KMS-11 (cell line): ENCODE measurements around the gene ZNF699.
"Not testable (repeated sequence)": the region's sequence is repeated elsewhere in the genome, so short reads cannot be mapped to it uniquely, and the experiment has no call there.

Experiments used
- H2AFZ ChIP-seq: fragments of 200-600 bp; sonication (generic); 2 replicates; pipeline ENCODE4 v1.6.1; 2016; ENCODE audit warnings: antibody characterized with exemption, mixed run types, low read depth
- H3K27ac ChIP-seq: fragments of 200-600 bp; sonication (generic); 2 replicates; pipeline ENCODE4 v1.6.1; 2016; ENCODE audit warnings: mild to moderate bottlenecking, mixed run types
- H3K27me3 ChIP-seq: fragments of 200-600 bp; sonication (generic); 2 replicates; pipeline ENCODE4 v1.6.1; 2017; ENCODE audit warnings: mild to moderate bottlenecking, low read depth, mixed run types, moderate library complexity; ENCODE audit not compliant: insufficient read depth
- H3K36me3 ChIP-seq: fragments of 200-600 bp; sonication (generic); 2 replicates; pipeline ENCODE4 v1.6.1; 2017; ENCODE audit warnings: mild to moderate bottlenecking, mixed run types; ENCODE audit not compliant: insufficient read depth
- H3K4me1 ChIP-seq: fragments of 200-600 bp; sonication (generic); 2 replicates; pipeline ENCODE4 v1.6.1; 2016; ENCODE audit warnings: mild to moderate bottlenecking, low read depth, mixed run types; ENCODE audit not compliant: poor library complexity, severe bottlenecking
- H3K4me2 ChIP-seq: fragments of 200-600 bp; sonication (generic); 2 replicates; pipeline ENCODE4 v1.7.0; 2016; ENCODE audit warnings: mild to moderate bottlenecking, mixed run types
- H3K4me3 ChIP-seq: fragments of 200-600 bp; sonication (generic); IDR thresholded peaks from 2 replicates; pipeline ENCODE4 v1.6.1; 2017; ENCODE audit warnings: low read depth, low read length, mixed read lengths; ENCODE audit not compliant: insufficient read depth
- H3K79me2 ChIP-seq: fragments of 200-600 bp; sonication (generic); 2 replicates; pipeline ENCODE4 v1.6.1; 2016; ENCODE audit warnings: low read depth, mixed run types; ENCODE audit not compliant: insufficient read depth
- H3K9ac ChIP-seq: fragments of 200-600 bp; sonication (generic); 2 replicates; pipeline ENCODE4 v1.6.1; 2016; ENCODE audit warnings: mild to moderate bottlenecking, mixed run types
- H4K20me1 ChIP-seq: fragments of 200-600 bp; sonication (generic); 2 replicates; pipeline ENCODE4 v1.6.1; 2016; ENCODE audit warnings: mild to moderate bottlenecking, mixed run types; ENCODE audit not compliant: insufficient read depth
- CTCF ChIP-seq: fragments of 200-600 bp; sonication (generic); conservative IDR thresholded peaks from 2 replicates; pipeline ENCODE4 v1.6.1; 2017; ENCODE audit warnings: low read depth, mild to moderate bottlenecking, antibody characterized with exemption, low read length, moderate library complexity, mixed read lengths

The ZNF699 gene

GRCh38 chr19:9306443-9306842, 3.2 kb downstream of the ZNF699 start:
- no peak for TF ChIP-seq CTCF
- H3K4me3 ChIP-seq = no peak overlapping the region
- H3K9ac ChIP-seq = no peak overlapping the region
- no peak overlapping the region for H2AFZ ChIP-seq
- no peak overlapping the region for H3K4me2 ChIP-seq
- H3K27ac ChIP-seq = no peak overlapping the region
- H4K20me1 ChIP-seq = no peaks in the 10 kb centered on the region
- H3K27me3 ChIP-seq = no peaks in the 10 kb centered on the region
- H3K36me3 ChIP-seq = no peaks in the 10 kb centered on the region
- peaks cover 16% of the 10 kb centered on the region for H3K4me1 ChIP-seq
- H3K79me2 ChIP-seq = no peaks in the 10 kb centered on the region

GRCh38 chr19:9296336-9296735, 13.3 kb downstream of the ZNF699 start:
- no peak overlapping the region for H3K4me3 ChIP-seq
- H3K4me1 ChIP-seq = no peaks in the 10 kb centered on the region
- no peaks in the 10 kb centered on the region for H3K36me3 ChIP-seq
- H3K9ac ChIP-seq = no peak overlapping the region
- H3K27me3 ChIP-seq = no peaks in the 10 kb centered on the region
- H3K4me2 ChIP-seq = no peak overlapping the region
- no peak overlapping the region for H3K27ac ChIP-seq
- no peaks in the 10 kb centered on the region for H4K20me1 ChIP-seq
- H2AFZ ChIP-seq = no peak overlapping the region
- no peaks in the 10 kb centered on the region for H3K79me2 ChIP-seq
- no peak for TF ChIP-seq CTCF

DNA sequence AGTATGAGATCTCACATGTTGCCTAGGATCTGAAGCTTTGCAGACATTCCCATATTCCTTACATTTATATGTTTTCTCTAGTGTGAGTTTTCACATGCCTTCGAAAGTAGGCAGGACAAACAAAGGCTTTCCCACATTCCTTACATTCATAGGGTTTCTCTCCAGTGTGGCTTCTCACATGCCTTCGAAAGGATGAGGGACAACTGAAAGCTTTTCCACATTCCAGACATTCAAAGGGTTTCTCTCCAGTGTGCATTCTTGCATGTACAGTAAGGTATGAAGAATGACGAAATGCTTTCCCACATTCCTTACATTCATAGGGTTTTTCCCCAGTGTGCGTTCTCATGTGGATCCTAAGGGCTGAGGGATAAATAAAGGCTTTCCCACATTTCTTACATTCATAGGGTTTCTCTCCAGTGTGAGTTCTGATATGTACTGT, 14.2 kb downstream of the ZNF699 start:
- no peaks in the 10 kb centered on the region for H3K79me2 ChIP-seq
- H3K36me3 ChIP-seq = no peaks in the 10 kb centered on the region
- H4K20me1 ChIP-seq = no peaks in the 10 kb centered on the region
- TF ChIP-seq CTCF = no peak
- H3K9ac ChIP-seq = no peak overlapping the region
- no peak overlapping the region for H3K4me2 ChIP-seq
- H3K4me1 ChIP-seq = no peaks in the 10 kb centered on the region
- no peak overlapping the region for H3K27ac ChIP-seq
- no peaks in the 10 kb centered on the region for H3K27me3 ChIP-seq
- H2AFZ ChIP-seq = no peak overlapping the region
- H3K4me3 ChIP-seq = no peak overlapping the region

GRCh38 chr19:9289231-9289884, 20.3 kb downstream of the ZNF699 start:
- H3K4me1 ChIP-seq = no peaks in the 10 kb centered on the region
- no peaks in the 10 kb centered on the region for H4K20me1 ChIP-seq
- H3K79me2 ChIP-seq = no peaks in the 10 kb centered on the region
- no peak overlapping the region for H2AFZ ChIP-seq
- H3K4me3 ChIP-seq = no peak overlapping the region
- no peak overlapping the region for H3K4me2 ChIP-seq
- no peaks in the 10 kb centered on the region for H3K27me3 ChIP-seq
- no peaks in the 10 kb centered on the region for H3K36me3 ChIP-seq
- no peak overlapping the region for H3K27ac ChIP-seq
- H3K9ac ChIP-seq = no peak overlapping the region
- TF ChIP-seq CTCF = no peak

DNA sequence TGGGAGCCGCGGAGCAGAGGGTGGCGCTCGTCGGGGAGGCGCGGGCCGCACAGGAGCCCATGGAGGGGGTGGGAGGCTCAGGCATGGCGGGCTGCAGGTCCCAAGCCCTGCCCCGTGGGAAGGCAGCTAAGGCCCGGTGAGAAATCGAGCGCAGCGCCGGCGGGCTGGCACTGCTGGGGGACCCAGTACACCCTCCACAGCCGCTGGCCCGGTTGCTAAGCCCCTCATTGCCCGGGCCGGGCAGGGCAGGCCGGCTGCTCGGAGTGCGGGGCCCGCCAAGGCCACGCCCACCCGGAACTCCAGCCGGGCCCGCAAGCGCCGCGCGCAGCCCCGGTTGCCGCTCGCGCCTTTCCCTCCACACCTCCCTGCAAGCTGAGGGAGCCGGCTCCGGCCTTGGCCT, 26.2 kb downstream of the ZNF699 start:
- H3K27ac ChIP-seq, H2AFZ ChIP-seq: not testable (repeated sequence)

More for the DNA sequence above, 26.2 kb downstream of the ZNF699 start:
- not testable (repeated sequence) for H3K36me3 ChIP-seq, H3K9ac ChIP-seq, H3K79me2 ChIP-seq, H3K4me1 ChIP-seq, H3K4me2 ChIP-seq, H3K4me3 ChIP-seq, H4K20me1 ChIP-seq, H3K27me3 ChIP-seq
